Panc1 (cell line): ENCODE measurements around the gene MARK2. TPM values are rescaled to one million over a fixed set of nuclear protein-coding genes. Genes with fewer than 3 reads are reported as not detected.
A peak's percentile ranks its signal among the peaks of the same experiment; 100 is the strongest.

Experiments used
- ATAC-seq: fragments of 200-7000 bp; cut with Tn5 transposase; 2 replicates; pipeline ENCODE4 v1.9.1; 2020; ENCODE audit warnings: mild to moderate bottlenecking, moderate library complexity
- BruUV-seq: library from RNA; stranded (reverse); fragments of 400-500 nt; replicated peaks from 2 replicates; lab custom pipeline; 2021; lab: Mats Ljungman, UMichigan
- CTCF ChIA-PET: fragments of 300-600 bp; sonication (Branson Sonifier 250); formaldehyde crosslinking; loops from one replicate; lab custom pipeline; 2022; ENCODE audit warnings: antibody characterized with exemption; lab: Charles Lee
- POLR2A ChIA-PET: fragments of 300-600 bp; sonication (Branson Sonifier 250); formaldehyde crosslinking; loops from one replicate; lab custom pipeline; 2022; ENCODE audit warnings: antibody characterized with exemption; lab: Charles Lee
- DNase-seq: peaks from one replicate; pipeline ENCODE4 v3.0.0-alpha.2; 2010; ENCODE audit warnings: low read depth, low spot score
- H3K27ac ChIP-seq: 2 replicates; pipeline ENCODE4 v1.5.1; 2011; ENCODE audit warnings: mild to moderate bottlenecking, low read length, inconsistent platforms
- H3K27me3 ChIP-seq: fragments of 200-500 bp; sonication (Bioruptor generic); 2 replicates; pipeline ENCODE4 v1.6.0; 2014; ENCODE audit warnings: low read length, inconsistent platforms; ENCODE audit not compliant: control insufficient read depth, insufficient read depth
- H3K36me3 ChIP-seq: fragments of 200-500 bp; sonication (Bioruptor generic); 2 replicates; pipeline ENCODE4 v1.5.1; 2014; ENCODE audit warnings: inconsistent platforms, mild to moderate bottlenecking, low read length, moderate library complexity; ENCODE audit not compliant: control insufficient read depth, insufficient read depth
- H3K4me1 ChIP-seq: 2 replicates; pipeline ENCODE4 v1.5.1; 2011; ENCODE audit warnings: inconsistent platforms, mild to moderate bottlenecking, low read length, moderate library complexity; ENCODE audit not compliant: control insufficient read depth, insufficient read depth
- H3K4me3 ChIP-seq, 2 experiments: 2 replicates each; pipeline ENCODE4 v1.5.1; 2011 to 2012; ENCODE audit warnings: low read depth in 2 of 2, low read length in 2 of 2, mild to moderate bottlenecking in 2 of 2, inconsistent platforms in 1 of 2, moderate library complexity in 1 of 2
- H3K9me3 ChIP-seq: fragments of 200-500 bp; sonication (Bioruptor generic); 2 replicates; pipeline ENCODE4 v1.5.1; 2014; ENCODE audit warnings: low read depth, mild to moderate bottlenecking, inconsistent platforms, low read length, moderate library complexity; ENCODE audit not compliant: control insufficient read depth, insufficient read depth
- CTCF ChIP-seq: fragments of 450-650 bp; IDR thresholded peaks from 2 replicates; pipeline ENCODE4 v1.5.1; 2017; ENCODE audit warnings: mild to moderate bottlenecking
- POLR2AphosphoS5 ChIP-seq: IDR thresholded peaks from 2 replicates; pipeline ENCODE4 v1.6.1; 2012; ENCODE audit warnings: mild to moderate bottlenecking, low read depth, low read length, moderate library complexity
- SIN3A ChIP-seq: IDR thresholded peaks from 2 replicates; pipeline ENCODE4 v1.6.1; 2012; ENCODE audit warnings: low read depth, mild to moderate bottlenecking, low read length, moderate library complexity, borderline replicate concordance; ENCODE audit not compliant: insufficient read depth
- TCF7L2 ChIP-seq: IDR thresholded peaks from 2 replicates; pipeline ENCODE4 v1.6.1; 2011; ENCODE audit warnings: mild to moderate bottlenecking, low read depth, low read length, inconsistent platforms
- in situ Hi-C: cut with HindIII; loops from 2 replicates; pipeline ENCODE4 v1.10.0; 2016; ENCODE audit warnings: low sequenced_read_pairs, low pct_unique_long_range_greater_than_20kb
- intact Hi-C: fragments of 100-400 bp; cut with micrococcal nuclease; formaldehyde crosslinking; loops from one replicate; pipeline ENCODE4 v1.10.0; 2022; ENCODE audit not compliant: unreplicated experiment
- total RNA-seq: library from RNA; stranded (reverse); gene quantifications from one replicate; pipeline ENCODE4 v1.2.1, GENCODE V29; 2021; ENCODE audit not compliant: unreplicated experiment
- TF ChIP-seq, protein P1 (sequence below), 2 experiments: IDR thresholded peaks; 2 replicates each; pipeline ENCODE4 v1.6.1; 2011 to 2012; ENCODE audit warnings: low read depth in 2 of 2, control low read depth in 1 of 2, low read length in 1 of 2, mild to moderate bottlenecking in 1 of 2, moderate library complexity in 1 of 2; ENCODE audit not compliant: insufficient read depth in 1 of 2

Gene MARK2
- total RNA-seq, 1 experiment from 2014 or later = 41.1 TPM

GRCh38 chr11:63942803-63943202 lies 103.9 kb downstream of the MARK2 start:
- DNase-seq (no peak), ATAC-seq (no peak)
- Histone ChIP-seq H3K27ac (no peak overlapping the region), H3K4me1 (peaks cover 25% of the 10 kb centered on the region), H3K4me3 (no peak overlapping the region), H3K9me3 (no peaks in the 10 kb centered on the region), H3K36me3 (no peaks in the 10 kb centered on the region), H3K27me3 (no peaks in the 10 kb centered on the region)
- TF ChIP-seq TCF7L2 (no peak), SIN3A (no peak), CTCF (no peak), POLR2AphosphoS5 (no peak)
- TF ChIP-seq, protein P1, sequence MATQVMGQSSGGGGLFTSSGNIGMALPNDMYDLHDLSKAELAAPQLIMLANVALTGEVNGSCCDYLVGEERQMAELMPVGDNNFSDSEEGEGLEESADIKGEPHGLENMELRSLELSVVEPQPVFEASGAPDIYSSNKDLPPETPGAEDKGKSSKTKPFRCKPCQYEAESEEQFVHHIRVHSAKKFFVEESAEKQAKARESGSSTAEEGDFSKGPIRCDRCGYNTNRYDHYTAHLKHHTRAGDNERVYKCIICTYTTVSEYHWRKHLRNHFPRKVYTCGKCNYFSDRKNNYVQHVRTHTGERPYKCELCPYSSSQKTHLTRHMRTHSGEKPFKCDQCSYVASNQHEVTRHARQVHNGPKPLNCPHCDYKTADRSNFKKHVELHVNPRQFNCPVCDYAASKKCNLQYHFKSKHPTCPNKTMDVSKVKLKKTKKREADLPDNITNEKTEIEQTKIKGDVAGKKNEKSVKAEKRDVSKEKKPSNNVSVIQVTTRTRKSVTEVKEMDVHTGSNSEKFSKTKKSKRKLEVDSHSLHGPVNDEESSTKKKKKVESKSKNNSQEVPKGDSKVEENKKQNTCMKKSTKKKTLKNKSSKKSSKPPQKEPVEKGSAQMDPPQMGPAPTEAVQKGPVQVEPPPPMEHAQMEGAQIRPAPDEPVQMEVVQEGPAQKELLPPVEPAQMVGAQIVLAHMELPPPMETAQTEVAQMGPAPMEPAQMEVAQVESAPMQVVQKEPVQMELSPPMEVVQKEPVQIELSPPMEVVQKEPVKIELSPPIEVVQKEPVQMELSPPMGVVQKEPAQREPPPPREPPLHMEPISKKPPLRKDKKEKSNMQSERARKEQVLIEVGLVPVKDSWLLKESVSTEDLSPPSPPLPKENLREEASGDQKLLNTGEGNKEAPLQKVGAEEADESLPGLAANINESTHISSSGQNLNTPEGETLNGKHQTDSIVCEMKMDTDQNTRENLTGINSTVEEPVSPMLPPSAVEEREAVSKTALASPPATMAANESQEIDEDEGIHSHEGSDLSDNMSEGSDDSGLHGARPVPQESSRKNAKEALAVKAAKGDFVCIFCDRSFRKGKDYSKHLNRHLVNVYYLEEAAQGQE (IDR thresholded peaks at IDR 0.05; ENCODE audit: insufficient read depth in 1 of 2, low read depth in 2 of 2, low read length in 1 of 2) = no peak
- ChIA-PET POLR2A (interaction anchor here (0.6 kb wide), 1 partner anchor 104 kb away, joined by 8 read pairs; no protein-coding TSS in a partner anchor), CTCF (no interaction called here)
- intact Hi-C loops (no loop called here), in situ Hi-C loops (no loop called here)
- no TSS peak for BruUV-seq

DNA sequence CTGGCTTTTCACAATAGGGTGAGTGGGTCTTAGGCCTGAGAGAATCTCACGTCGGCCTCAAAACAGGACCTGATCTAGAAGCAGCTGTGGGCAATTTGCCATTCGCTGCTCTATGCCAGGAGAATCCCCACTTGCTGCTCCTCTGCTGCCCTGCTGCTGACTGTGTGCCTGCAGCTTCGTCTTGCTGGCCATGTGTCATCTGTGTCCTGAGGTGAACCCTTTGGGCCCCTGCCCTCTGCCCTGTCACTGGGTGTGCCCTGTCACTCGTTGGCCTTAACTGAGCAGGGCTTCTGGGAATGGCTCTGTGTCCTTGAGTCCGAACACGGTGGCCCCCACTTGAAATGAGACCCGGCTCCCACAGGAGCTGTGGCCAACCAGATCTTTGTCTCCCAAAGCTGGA lies 106.1 kb downstream of the MARK2 start:
- no peak overlapping the region for H3K4me3 ChIP-seq
- H3K36me3 ChIP-seq = no peaks in the 10 kb centered on the region
- H3K9me3 ChIP-seq = no peaks in the 10 kb centered on the region
- intact Hi-C loops = loop anchor here (2.0 kb wide), 1 partner anchor 108 kb away; no protein-coding TSS in a partner anchor
- peak; percentile 51 for ATAC-seq
- no peak for DNase-seq
- no peak overlapping the region for H3K27ac ChIP-seq
- peaks cover 21% of the 10 kb centered on the region for H3K4me1 ChIP-seq
- ChIA-PET POLR2A (no interaction called here), CTCF (interaction anchor here (0.6 to 2.2 kb wide), 3 partner anchors 11 to 107 kb away, joined by 3 to 32 read pairs (median 7); partner anchors contain the start of genes MARK2 and RCOR2)
- TF ChIP-seq, protein P1 (IDR thresholded peaks at IDR 0.05; ENCODE audit: insufficient read depth in 1 of 2, low read depth in 2 of 2, low read length in 1 of 2) = no peak
- no peak for TF ChIP-seq CTCF
- in situ Hi-C loops = no loop called here
- BruUV-seq = no TSS peak
- no peaks in the 10 kb centered on the region for H3K27me3 ChIP-seq
